HepG2 (cell line): Measurements from ENCODE around the gene KCNK7. TPM values are rescaled to one million over a fixed set of nuclear protein-coding genes. Genes with fewer than 3 reads are reported as not detected.

Source experiments
- CBX2 ChIP-seq, 2 experiments: fragments of 200-600 bp in 1 of 2; sonication (generic); formaldehyde crosslinking in 1 of 2; IDR thresholded peaks; 2 replicates each; pipeline versions ENCODE4 v1.7.0 to v1.8.1; 2018 to 2022; ENCODE audit warnings: low read depth in 2 of 2, low read length in 1 of 2, mild to moderate bottlenecking in 1 of 2, missing genetic modification reagents in 1 of 2
- ELF3 ChIP-seq: IDR thresholded peaks from 2 replicates; pipeline ENCODE4 v1.6.1; 2016; ENCODE audit warnings: missing genetic modification reagents, missing compliant biosample characterization
- HMG20A ChIP-seq: IDR thresholded peaks from 2 replicates; pipeline ENCODE4 v1.6.1; 2016; ENCODE audit warnings: borderline replicate concordance
- HOXA3 ChIP-seq: sonication (generic); formaldehyde crosslinking; IDR thresholded peaks from 2 replicates; pipeline ENCODE4 v1.5.0; 2020; ENCODE audit warnings: missing genetic modification reagents
- IKZF1 ChIP-seq: fragments of 450-650 bp; IDR thresholded peaks from 2 replicates; pipeline ENCODE4 v1.7.1; 2016
- IRX3 ChIP-seq: sonication (generic); formaldehyde crosslinking; IDR thresholded peaks from 2 replicates; pipeline ENCODE4 v1.8.1; 2023; ENCODE audit warnings: mild to moderate bottlenecking, low read depth, missing genetic modification reagents, borderline replicate concordance
- KDM5A ChIP-seq: fragments of 200-600 bp; sonication (generic); IDR thresholded peaks from 2 replicates; pipeline ENCODE4 v1.7.0; 2018; ENCODE audit warnings: antibody characterized with exemption, mild to moderate bottlenecking, low read length, borderline replicate concordance
- MIER2 ChIP-seq: IDR thresholded peaks from 2 replicates; pipeline ENCODE4 v1.6.1; 2016; ENCODE audit warnings: missing biosample characterization, missing genetic modification reagents
- NR2F6 ChIP-seq, 2 experiments: IDR thresholded peaks; 2 replicates each; pipeline ENCODE4 v1.6.1; 2016; ENCODE audit warnings: antibody characterized with exemption in 1 of 2, mild to moderate bottlenecking in 1 of 2
- PTBP1 ChIP-seq: fragments of 200-400 bp; formaldehyde crosslinking; IDR thresholded peaks from 2 replicates; pipeline ENCODE4 v1.6.1; 2018; ENCODE audit warnings: low read length, low read depth; ENCODE audit not compliant: poor library complexity, severe bottlenecking
- RXRB ChIP-seq: IDR thresholded peaks from 2 replicates; pipeline ENCODE4 v1.6.1; 2016; ENCODE audit warnings: borderline replicate concordance, missing genetic modification reagents, missing compliant biosample characterization
- SNRNP70 ChIP-seq: fragments of 200-400 bp; formaldehyde crosslinking; IDR thresholded peaks from 2 replicates; pipeline ENCODE4 v1.6.1; 2017; ENCODE audit warnings: mild to moderate bottlenecking, low read depth, low read length, moderate library complexity
- SOX13 ChIP-seq, 3 experiments: fragments of 450-650 bp in 1 of 3; sonication (generic) in 1 of 3; formaldehyde crosslinking in 1 of 3; IDR thresholded peaks in 2 of 3; conservative IDR thresholded peaks in 1 of 3; 2 replicates each; pipeline versions ENCODE4 v1.5.0 to v1.6.1; 2016 to 2020; ENCODE audit warnings: antibody characterized with exemption in 1 of 3, mild to moderate bottlenecking in 1 of 3, missing compliant biosample characterization in 1 of 3, missing genetic modification reagents in 1 of 3, moderate library complexity in 1 of 3
- SPEN ChIP-seq: sonication (generic); formaldehyde crosslinking; IDR thresholded peaks from 2 replicates; pipeline ENCODE4 v1.5.1; 2020; ENCODE audit warnings: low read depth, mild to moderate bottlenecking, missing genetic modification reagents
- SSRP1 ChIP-seq: IDR thresholded peaks from 2 replicates; pipeline ENCODE4 v1.6.1; 2016; ENCODE audit warnings: control low read depth
- ZNF234 ChIP-seq: sonication (generic); formaldehyde crosslinking; conservative IDR thresholded peaks from 2 replicates; pipeline ENCODE4 v1.5.1; 2020; ENCODE audit warnings: mild to moderate bottlenecking, missing genetic modification reagents
- ZNF256 ChIP-seq: sonication (generic); formaldehyde crosslinking; conservative IDR thresholded peaks from 2 replicates; pipeline ENCODE4 v1.4.0; 2020; ENCODE audit warnings: missing genetic modification reagents
- ZNF3 ChIP-seq: IDR thresholded peaks from 2 replicates; pipeline ENCODE4 v1.7.0; 2017; ENCODE audit warnings: inconsistent platforms
- ZNF468 ChIP-seq: sonication (generic); formaldehyde crosslinking; IDR thresholded peaks from 2 replicates; pipeline ENCODE4 v1.8.0; 2022; ENCODE audit warnings: mild to moderate bottlenecking, moderate library complexity, missing genetic modification reagents
- ZNF746 ChIP-seq: sonication (generic); formaldehyde crosslinking; IDR thresholded peaks from 2 replicates; pipeline ENCODE4 v1.8.0; 2022; ENCODE audit warnings: mild to moderate bottlenecking, missing genetic modification reagents
- ZNF775 ChIP-seq: sonication (generic); formaldehyde crosslinking; IDR thresholded peaks from 2 replicates; pipeline ENCODE4 v1.4.0; 2020; ENCODE audit warnings: missing genetic modification reagents, mild to moderate bottlenecking, moderate library complexity, borderline replicate concordance
- ZNF792 ChIP-seq: IDR thresholded peaks from 2 replicates; pipeline ENCODE4 v1.6.1; 2016
- polyA plus RNA-seq, 8 experiments: library from polyadenylated mRNA; depleted of rRNA in 3 of 8; stranded (reverse) in 7 of 8; unstranded in 1 of 8; fragments of >200 nt; fragmentation: Illumina TruSeq in 4 of 8; extraction: Trizol in 4 of 8; gene quantifications; 2 replicates each; pipeline versions ENCODE4 v1.2.1 to v1.2.3, GENCODE V29; 2011 to 2016; ENCODE audit warnings: low read depth in 4 of 8, missing spikeins in 1 of 8, mixed read lengths in 1 of 8; ENCODE audit not compliant: insufficient read depth in 1 of 8
- total RNA-seq, 5 experiments: library from RNA; depleted of rRNA; stranded (reverse); fragments of >200 nt; fragmentation: Illumina TruSeq; extraction: Trizol; gene quantifications; 2 replicates each; pipeline ENCODE4 v1.2.3, GENCODE V29; 2016; ENCODE audit warnings: low read depth in 1 of 5
- TF ChIP-seq, protein P1 (sequence below): IDR thresholded peaks from 2 replicates; pipeline ENCODE4 v1.6.1; 2016; ENCODE audit warnings: missing compliant biosample characterization, missing genetic modification reagents, borderline replicate concordance
- TF ChIP-seq, protein P2 (sequence below): sonication (generic); formaldehyde crosslinking; IDR thresholded peaks from 2 replicates; pipeline ENCODE4 v1.4.0; 2020; ENCODE audit warnings: missing genetic modification reagents
- TF ChIP-seq, protein P3 (sequence below): sonication (generic); formaldehyde crosslinking; IDR thresholded peaks from 2 replicates; pipeline ENCODE4 v1.8.1; 2023; ENCODE audit warnings: mild to moderate bottlenecking, missing genetic modification reagents

KCNK7 gene
- total and polyA plus RNA-seq, 2 of the 13 experiments (the other 11 are each of a cell fraction or from before 2014, with no cell fraction given) = 0.11 TPM; not detected in 1

DNA sequence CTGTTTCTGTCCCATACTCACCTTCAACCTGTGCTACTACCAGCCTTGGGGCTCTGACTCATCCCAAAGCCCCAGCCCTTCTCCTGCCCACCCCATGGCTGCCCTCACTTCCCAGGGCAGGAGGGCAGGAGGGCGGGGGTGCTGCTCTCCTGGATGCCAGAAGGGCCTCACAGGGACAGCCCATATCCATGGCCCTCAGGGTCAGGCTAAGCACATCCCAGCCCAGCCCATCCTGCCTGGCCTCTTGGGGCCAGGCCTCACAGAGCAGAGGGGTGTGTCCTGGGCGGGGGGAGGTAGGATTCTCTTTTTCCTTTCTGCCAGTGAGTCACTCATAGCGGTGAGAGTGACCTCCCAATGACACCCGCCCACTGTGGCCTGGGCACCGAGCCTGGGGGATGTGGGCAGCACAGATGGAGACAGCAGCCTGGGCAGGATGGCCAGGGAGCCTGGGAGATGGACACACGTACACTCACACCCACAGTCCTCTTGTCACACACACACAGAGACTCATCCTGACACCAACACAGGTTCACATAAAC lies 39.8 kb downstream of the KCNK7 start (continued):
- TF ChIP-seq IKZF1 (no peak), ZNF468 (CRISPR knock-in tag) (0 out of 2 replicates have a peak, but pooled peaks have one; percentile 38), KDM5A (no peak), IRX3 (CRISPR knock-in tag) (no peak), ZNF746 (peak; percentile 84), HMG20A (CRISPR knock-in tag) (no peak), ZNF3 (CRISPR knock-in tag) (no peak), NR2F6 (IDR thresholded peaks at IDR 0.05) (peak; percentile 64), NR2F6 (CRISPR knock-in tag; IDR thresholded peaks at IDR 0.05) (peak; percentile 84), SSRP1 (no peak), ZNF792 (no peak), ZNF234 (CRISPR knock-in tag) (no peak), SNRNP70 (no peak), PTBP1 (no peak), ELF3 (peak; percentile 37; the same call in 1 of the 2 replicates), ZNF775 (no peak), SOX13 (IDR thresholded peaks at IDR 0.05) (no peak), SOX13 (CRISPR knock-in tag; conservative IDR thresholded peaks at IDR 0.05 in 1 of 2, IDR thresholded peaks at IDR 0.05 in 1 of 2) (peak in 1 of 2 experiments; percentile 28; a peak in 1 of 4 replicates), SPEN (no peak), RXRB (peak; percentile 79), MIER2 (CRISPR knock-in tag) (0 out of 2 replicates have a peak, but pooled peaks have one; percentile 34), HOXA3 (CRISPR knock-in tag) (0 out of 2 replicates have a peak, but pooled peaks have one; percentile 46), ZNF256 (CRISPR knock-in tag) (no peak), CBX2 (IDR thresholded peaks at IDR 0.05; ENCODE audit: low read depth, low read length) (no peak), CBX2 (CRISPR knock-in tag; IDR thresholded peaks at IDR 0.05; ENCODE audit: low read depth) (no peak)
- TF ChIP-seq, protein P1, sequence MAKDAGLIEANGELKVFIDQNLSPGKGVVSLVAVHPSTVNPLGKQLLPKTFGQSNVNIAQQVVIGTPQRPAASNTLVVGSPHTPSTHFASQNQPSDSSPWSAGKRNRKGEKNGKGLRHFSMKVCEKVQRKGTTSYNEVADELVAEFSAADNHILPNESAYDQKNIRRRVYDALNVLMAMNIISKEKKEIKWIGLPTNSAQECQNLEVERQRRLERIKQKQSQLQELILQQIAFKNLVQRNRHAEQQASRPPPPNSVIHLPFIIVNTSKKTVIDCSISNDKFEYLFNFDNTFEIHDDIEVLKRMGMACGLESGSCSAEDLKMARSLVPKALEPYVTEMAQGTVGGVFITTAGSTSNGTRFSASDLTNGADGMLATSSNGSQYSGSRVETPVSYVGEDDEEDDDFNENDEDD = no peak
- TF ChIP-seq, protein P2, sequence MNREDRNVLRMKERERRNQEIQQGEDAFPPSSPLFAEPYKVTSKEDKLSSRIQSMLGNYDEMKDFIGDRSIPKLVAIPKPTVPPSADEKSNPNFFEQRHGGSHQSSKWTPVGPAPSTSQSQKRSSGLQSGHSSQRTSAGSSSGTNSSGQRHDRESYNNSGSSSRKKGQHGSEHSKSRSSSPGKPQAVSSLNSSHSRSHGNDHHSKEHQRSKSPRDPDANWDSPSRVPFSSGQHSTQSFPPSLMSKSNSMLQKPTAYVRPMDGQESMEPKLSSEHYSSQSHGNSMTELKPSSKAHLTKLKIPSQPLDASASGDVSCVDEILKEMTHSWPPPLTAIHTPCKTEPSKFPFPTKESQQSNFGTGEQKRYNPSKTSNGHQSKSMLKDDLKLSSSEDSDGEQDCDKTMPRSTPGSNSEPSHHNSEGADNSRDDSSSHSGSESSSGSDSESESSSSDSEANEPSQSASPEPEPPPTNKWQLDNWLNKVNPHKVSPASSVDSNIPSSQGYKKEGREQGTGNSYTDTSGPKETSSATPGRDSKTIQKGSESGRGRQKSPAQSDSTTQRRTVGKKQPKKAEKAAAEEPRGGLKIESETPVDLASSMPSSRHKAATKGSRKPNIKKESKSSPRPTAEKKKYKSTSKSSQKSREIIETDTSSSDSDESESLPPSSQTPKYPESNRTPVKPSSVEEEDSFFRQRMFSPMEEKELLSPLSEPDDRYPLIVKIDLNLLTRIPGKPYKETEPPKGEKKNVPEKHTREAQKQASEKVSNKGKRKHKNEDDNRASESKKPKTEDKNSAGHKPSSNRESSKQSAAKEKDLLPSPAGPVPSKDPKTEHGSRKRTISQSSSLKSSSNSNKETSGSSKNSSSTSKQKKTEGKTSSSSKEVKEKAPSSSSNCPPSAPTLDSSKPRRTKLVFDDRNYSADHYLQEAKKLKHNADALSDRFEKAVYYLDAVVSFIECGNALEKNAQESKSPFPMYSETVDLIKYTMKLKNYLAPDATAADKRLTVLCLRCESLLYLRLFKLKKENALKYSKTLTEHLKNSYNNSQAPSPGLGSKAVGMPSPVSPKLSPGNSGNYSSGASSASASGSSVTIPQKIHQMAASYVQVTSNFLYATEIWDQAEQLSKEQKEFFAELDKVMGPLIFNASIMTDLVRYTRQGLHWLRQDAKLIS = no peak
- TF ChIP-seq, protein P3, sequence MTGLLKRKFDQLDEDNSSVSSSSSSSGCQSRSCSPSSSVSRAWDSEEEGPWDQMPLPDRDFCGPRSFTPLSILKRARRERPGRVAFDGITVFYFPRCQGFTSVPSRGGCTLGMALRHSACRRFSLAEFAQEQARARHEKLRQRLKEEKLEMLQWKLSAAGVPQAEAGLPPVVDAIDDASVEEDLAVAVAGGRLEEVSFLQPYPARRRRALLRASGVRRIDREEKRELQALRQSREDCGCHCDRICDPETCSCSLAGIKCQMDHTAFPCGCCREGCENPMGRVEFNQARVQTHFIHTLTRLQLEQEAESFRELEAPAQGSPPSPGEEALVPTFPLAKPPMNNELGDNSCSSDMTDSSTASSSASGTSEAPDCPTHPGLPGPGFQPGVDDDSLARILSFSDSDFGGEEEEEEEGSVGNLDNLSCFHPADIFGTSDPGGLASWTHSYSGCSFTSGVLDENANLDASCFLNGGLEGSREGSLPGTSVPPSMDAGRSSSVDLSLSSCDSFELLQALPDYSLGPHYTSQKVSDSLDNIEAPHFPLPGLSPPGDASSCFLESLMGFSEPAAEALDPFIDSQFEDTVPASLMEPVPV (CRISPR knock-in tag) = no peak
